ENCODE data around the gene PXDN.

PXDN gene

GRCh38 chr2:1656961-1657841 lies 87.1 kb downstream of the PXDN start:
- TF ChIP-seq CTCF (conservative IDR thresholded peaks at IDR 0.05; ENCODE audit: low read length), result no peak
- H3K4me3 ChIP-seq (ENCODE audit: low read length), result no peak overlapping the region
- DNase-seq (ENCODE audit: low read depth), result no peak

GRCh38 chr2:1656326-1656960 lies 87.9 kb downstream of the PXDN start:
- no peak for TF ChIP-seq CTCF (conservative IDR thresholded peaks at IDR 0.05; ENCODE audit: low read length)
- no peak for DNase-seq (ENCODE audit: low read depth)
- no peak overlapping the region for H3K4me3 ChIP-seq (ENCODE audit: low read length)

GRCh38 chr2:1655461-1655860 lies 88.9 kb downstream of the PXDN start:
- no peak for DNase-seq (ENCODE audit: low read depth)
- TF ChIP-seq CTCF (conservative IDR thresholded peaks at IDR 0.05; ENCODE audit: low read length), result no peak
- H3K4me3 ChIP-seq (ENCODE audit: low read length), result no peak overlapping the region

- no peak overlapping the region for H3K4me3 ChIP-seq (ENCODE audit: low read length)
- no peak for TF ChIP-seq CTCF (conservative IDR thresholded peaks at IDR 0.05; ENCODE audit: low read length)
- no peak for DNase-seq (ENCODE audit: low read depth)
These were observed 89.5 kb downstream of the PXDN start for GRCh38 chr2:1654696-1655374.

- H3K4me3 ChIP-seq (ENCODE audit: low read length), result no peak overlapping the region
- no peak for TF ChIP-seq CTCF (conservative IDR thresholded peaks at IDR 0.05; ENCODE audit: low read length)
- DNase-seq (ENCODE audit: low read depth), result peak; percentile 94
These were observed 90.2 kb downstream of the PXDN start for GRCh38 chr2:1653956-1654695.

- no peak for TF ChIP-seq CTCF (conservative IDR thresholded peaks at IDR 0.05; ENCODE audit: low read length)
- H3K4me3 ChIP-seq (ENCODE audit: low read length), result no peak overlapping the region
- DNase-seq (ENCODE audit: low read depth), result no peak
These were observed 92.1 kb downstream of the PXDN start for GRCh38 chr2:1652034-1652790.
